PC-9 (cell line): ENCODE results near the gene COL15A1. TPM values are rescaled to one million over a fixed set of nuclear protein-coding genes. Genes with fewer than 3 reads are reported as not detected.

Source experiments
- BruUV-seq: library from RNA; stranded (reverse); fragments of 400-500 nt; replicated peaks from 2 replicates; lab custom pipeline; 2021; lab: Mats Ljungman, UMichigan
- CTCF ChIA-PET: fragments of 300-600 bp; sonication (Branson Sonifier 250); formaldehyde crosslinking; loops from one replicate; lab custom pipeline; 2022; ENCODE audit warnings: antibody characterized with exemption; lab: Charles Lee
- POLR2A ChIA-PET: fragments of 300-600 bp; sonication (Branson Sonifier 250); formaldehyde crosslinking; loops from one replicate; lab custom pipeline; 2022; ENCODE audit warnings: antibody characterized with exemption; ENCODE audit not compliant: unreplicated experiment; lab: Charles Lee
- DNase-seq, 2 experiments: peaks; one replicate each; pipeline versions ENCODE4 v3.0.0 to v3.0.0-alpha.2; 2015 to 2022; ENCODE audit warnings: mixed read lengths in 1 of 2
- H2AFZ ChIP-seq: fragments of 200-600 bp; sonication (generic); 2 replicates; pipeline ENCODE4 v1.8.1; 2017; ENCODE audit warnings: antibody characterized with exemption
- H3F3A ChIP-seq: fragments of 200-600 bp; sonication (generic); 2 replicates; pipeline ENCODE4 v1.8.1; 2017; ENCODE audit warnings: antibody characterized with exemption, mild to moderate bottlenecking, low read depth; ENCODE audit not compliant: insufficient read depth
- H3K27ac ChIP-seq: fragments of 200-600 bp; sonication (generic); 2 replicates; pipeline ENCODE4 v1.6.1; 2016; ENCODE audit warnings: mixed run types
- H3K27me3 ChIP-seq: fragments of 200-600 bp; sonication (generic); 2 replicates; pipeline ENCODE4 v1.6.1; 2016; ENCODE audit warnings: low read depth, mixed run types; ENCODE audit not compliant: insufficient read depth
- H3K36me3 ChIP-seq: fragments of 200-600 bp; sonication (generic); 2 replicates; pipeline ENCODE4 v1.6.1; 2016; ENCODE audit warnings: low read depth, mixed run types
- H3K4me1 ChIP-seq: fragments of 200-600 bp; sonication (generic); replicated peaks from 2 replicates; pipeline ENCODE4 v1.6.1; 2016; ENCODE audit warnings: mixed run types; ENCODE audit not compliant: insufficient read depth
- H3K4me2 ChIP-seq: fragments of 200-600 bp; sonication (generic); 2 replicates; pipeline ENCODE4 v1.6.1; 2017; ENCODE audit warnings: mixed run types
- H3K4me3 ChIP-seq: fragments of 200-600 bp; sonication (generic); 2 replicates; pipeline ENCODE4 v1.6.1; 2016; ENCODE audit warnings: mixed run types
- H3K79me2 ChIP-seq: fragments of 200-600 bp; sonication (generic); 2 replicates; pipeline ENCODE4 v1.6.1; 2017; ENCODE audit warnings: low read depth, mixed run types
- H3K9me2 ChIP-seq: fragments of 200-600 bp; sonication (generic); 2 replicates; pipeline ENCODE4 v1.8.1; 2017; ENCODE audit warnings: mild to moderate bottlenecking; ENCODE audit not compliant: insufficient read depth
- H3K9me3 ChIP-seq: fragments of 200-600 bp; sonication (generic); 2 replicates; pipeline ENCODE4 v1.8.1; 2016; ENCODE audit warnings: low read depth; ENCODE audit not compliant: insufficient read depth
- H4K20me1 ChIP-seq: fragments of 200-600 bp; sonication (generic); 2 replicates; pipeline ENCODE4 v1.8.1; 2017; ENCODE audit not compliant: insufficient read depth
- CTCF ChIP-seq: fragments of 200-600 bp; sonication (generic); conservative IDR thresholded peaks from 2 replicates; pipeline ENCODE4 v1.6.1; 2017; ENCODE audit warnings: mixed run types, antibody characterized with exemption, mild to moderate bottlenecking, moderate library complexity
- EZH2 ChIP-seq: fragments of 200-600 bp; sonication (generic); IDR thresholded peaks from 2 replicates; pipeline ENCODE4 v1.8.0; 2017; ENCODE audit warnings: antibody characterized with exemption, low read depth
- intact Hi-C: fragments of 100-400 bp; cut with micrococcal nuclease; formaldehyde crosslinking; loops from one replicate; pipeline ENCODE4 v1.10.0; 2022; ENCODE audit not compliant: unreplicated experiment
- total RNA-seq: library from RNA; stranded (reverse); gene quantifications from 2 replicates; pipeline ENCODE4 v1.2.3, GENCODE V29; 2021

COL15A1 gene
- total RNA-seq, 1 experiment from 2014 or later: not detected

GRCh38 chr9:99030092-99030511, 86.4 kb downstream of the COL15A1 start:
- no peaks in the 10 kb centered on the region for H4K20me1 ChIP-seq
- peaks cover 17% of the 10 kb centered on the region for H3K4me1 ChIP-seq
- DNase-seq: peak in 1 of 2 experiments; percentile 79
- peak overlapping the region; percentile 6; the same call in 1 of the 2 replicates for H3K4me2 ChIP-seq
- peak overlapping the region; percentile 67 for H3K27ac ChIP-seq
- POLR2A ChIA-PET: interaction anchor here (0.6 kb wide), 1 partner anchor 212 kb away, joined by 4 read pairs; no protein-coding TSS in a partner anchor
- no peaks in the 10 kb centered on the region; the same call in 1 of the 2 replicates for H3K9me3 ChIP-seq
- H3F3A ChIP-seq: peaks cover 18% of the 10 kb centered on the region
- CTCF ChIA-PET: no interaction called here
- H2AFZ ChIP-seq: peak overlapping the region; percentile 24
- intact Hi-C loops: no loop called here
- no peak for TF ChIP-seq EZH2
- TF ChIP-seq CTCF: no peak
- no peaks in the 10 kb centered on the region for H3K36me3 ChIP-seq
- no peaks in the 10 kb centered on the region for H3K27me3 ChIP-seq
- no peaks in the 10 kb centered on the region for H3K9me2 ChIP-seq
- no TSS peak for BruUV-seq
- H3K4me3 ChIP-seq: no peak overlapping the region
- H3K79me2 ChIP-seq: no peaks in the 10 kb centered on the region

- intact Hi-C loops: no loop called here
- peak in 1 of 2 experiments; percentile 53 for DNase-seq
- Histone ChIP-seq H3K27ac (peak overlapping the region; percentile 67), H3K4me3 (no peak overlapping the region), H3K27me3 (no peaks in the 10 kb centered on the region), H3K9me2 (no peaks in the 10 kb centered on the region), H3K36me3 (no peaks in the 10 kb centered on the region), H3K9me3 (no peaks in the 10 kb centered on the region; the same call in 1 of the 2 replicates), H3K4me1 (peaks cover 17% of the 10 kb centered on the region), H3F3A (peaks cover 18% of the 10 kb centered on the region), H3K4me2 (peak overlapping the region; percentile 6; the same call in 1 of the 2 replicates), H3K79me2 (no peaks in the 10 kb centered on the region), H2AFZ (peak overlapping the region; percentile 24), H4K20me1 (no peaks in the 10 kb centered on the region)
- no TSS peak for BruUV-seq
- POLR2A ChIA-PET: interaction anchor here (0.6 kb wide), 1 partner anchor 211 kb away, joined by 4 read pairs; no protein-coding TSS in a partner anchor
- CTCF ChIA-PET: no interaction called here
- TF ChIP-seq EZH2: no peak
- no peak for TF ChIP-seq CTCF
Observed at GRCh38 chr9:99030610-99031109, 87.0 kb downstream of the COL15A1 start.

- BruUV-seq: no TSS peak
- no peaks in the 10 kb centered on the region for H4K20me1 ChIP-seq
- DNase-seq: no peak
- TF ChIP-seq EZH2: no peak
- no peak for TF ChIP-seq CTCF
- H3K9me3 ChIP-seq: no peaks in the 10 kb centered on the region; the same call in 1 of the 2 replicates
- ChIA-PET POLR2A (no interaction called here), CTCF (no interaction called here)
- H3K4me1 ChIP-seq: peaks cover 17% of the 10 kb centered on the region
- no peaks in the 10 kb centered on the region for H3K79me2 ChIP-seq
- H3F3A ChIP-seq: peaks cover 18% of the 10 kb centered on the region
- no peaks in the 10 kb centered on the region for H3K27me3 ChIP-seq
- no peak overlapping the region for H3K4me3 ChIP-seq
- H3K36me3 ChIP-seq: no peaks in the 10 kb centered on the region
- 0 out of 2 replicates have a peak overlapping the region, but pooled peaks have one; percentile 67 for H3K27ac ChIP-seq
- H3K9me2 ChIP-seq: no peaks in the 10 kb centered on the region
- no peak overlapping the region for H3K4me2 ChIP-seq
- no peak overlapping the region for H2AFZ ChIP-seq
- intact Hi-C loops: no loop called here
Observed at GRCh38 chr9:99031319-99031718, 87.6 kb downstream of the COL15A1 start.
